HL-60 (cell line): ENCODE data around the gene ZMIZ1.

Experiments
- DNase-seq, 2 experiments: peaks; one replicate each; pipeline ENCODE4 v3.0.0-alpha.2; 2010 to 2020; ENCODE audit warnings: low read depth in 1 of 2, low spot score in 1 of 2
- H3K27ac ChIP-seq: fragments of 250-450 bp; sonication (Bioruptor Pico); replicated peaks from 2 replicates; pipeline ENCODE4 v1.5.1; 2020; ENCODE audit warnings: mild to moderate bottlenecking, moderate library complexity
- H3K27me3 ChIP-seq: fragments of 250-450 bp; sonication (Bioruptor Pico); 2 replicates; pipeline ENCODE4 v1.5.1; 2021; ENCODE audit warnings: mild to moderate bottlenecking, moderate library complexity; ENCODE audit not compliant: insufficient read depth, poor library complexity, severe bottlenecking
- H3K4me3 ChIP-seq: replicated peaks from 2 replicates; pipeline ENCODE4 v1.5.1; 2011; ENCODE audit warnings: mild to moderate bottlenecking, control low read depth, low read length; ENCODE audit not compliant: insufficient read depth
- CTCF ChIP-seq: IDR thresholded peaks from one replicate; pipeline ENCODE4 v1.5.1; 2011; ENCODE audit warnings: low read length, control low read depth, inconsistent platforms; ENCODE audit not compliant: insufficient read depth
- GABPA ChIP-seq: IDR thresholded peaks from 2 replicates; pipeline ENCODE4 v1.6.1; 2012; ENCODE audit warnings: low read depth
- POLR2AphosphoS5 ChIP-seq: IDR thresholded peaks from 2 replicates; pipeline ENCODE4 v1.6.1; 2012; ENCODE audit warnings: low read depth
- REST ChIP-seq: IDR thresholded peaks from 2 replicates; pipeline ENCODE4 v1.6.1; 2012; ENCODE audit warnings: low read depth; ENCODE audit not compliant: insufficient replicate concordance
- SPI1 ChIP-seq: IDR thresholded peaks from 2 replicates; pipeline ENCODE4 v1.6.1; 2012; ENCODE audit warnings: low read depth, mild to moderate bottlenecking, borderline replicate concordance

The ZMIZ1 gene

GRCh38 chr10:79244068-79244442, 175.3 kb downstream of the ZMIZ1 start:
- H3K27me3 ChIP-seq, result no peaks in the 10 kb centered on the region
- H3K4me3 ChIP-seq, result peak overlapping the region; percentile 54
- H3K27ac ChIP-seq, result peak overlapping the region; percentile 84
- peak in 1 of 2 experiments; percentile 24 for DNase-seq
- TF ChIP-seq POLR2AphosphoS5 (no peak; the same call in 1 of the 2 replicates), GABPA (no peak), REST (no peak), SPI1 (no peak), CTCF (no peak)

GRCh38 chr10:79244841-79245504, 176.2 kb downstream of the ZMIZ1 start:
- no peak for TF ChIP-seq CTCF
- TF ChIP-seq POLR2AphosphoS5, result no peak; the same call in 1 of the 2 replicates
- peak; percentile 56; the same call in 1 of the 2 replicates for TF ChIP-seq SPI1
- no peak for TF ChIP-seq GABPA
- DNase-seq, result peak in 1 of 2 experiments; percentile 67
- Histone ChIP-seq H3K27me3 (no peaks in the 10 kb centered on the region), H3K4me3 (peak overlapping the region; percentile 54), H3K27ac (peak overlapping the region; percentile 84)

GRCh38 chr10:79245539-79246208, 176.9 kb downstream of the ZMIZ1 start:
- DNase-seq, result peak in 1 of 2 experiments; percentile 29
- no peak for TF ChIP-seq REST
- no peak for TF ChIP-seq SPI1
- TF ChIP-seq GABPA, result no peak
- no peak for TF ChIP-seq CTCF
- Histone ChIP-seq H3K27ac (peak overlapping the region; percentile 84), H3K4me3 (peak overlapping the region; percentile 54; the same call in 1 of the 2 replicates), H3K27me3 (no peaks in the 10 kb centered on the region)
